Measurements from ENCODE around the gene OR52A1. TPM values are rescaled to one million over a fixed set of nuclear protein-coding genes. Genes with fewer than 3 reads are reported as not detected.
"Not testable (repeated sequence)": the region's sequence is repeated elsewhere in the genome, so short reads cannot be mapped to it uniquely, and the experiment has no call there.

OR52A1 gene
- total RNA-seq, 4 donors from 2014 or later = not detected

GRCh38 chr11:5174934-5175333, 20.4 kb upstream of the OR52A1 start:
- 84 to 86% methylated on average over 7 of the region's 7 CpGs for WGBS, 2 donors
- DNase-seq = no peak
- intact Hi-C loops (cut with DNase I) = no loop called here
- H3K4me3 ChIP-seq = no peak overlapping the region
- TF ChIP-seq CTCF (IDR thresholded peaks at IDR 0.05) (no peak), POLR2A (IDR thresholded peaks at IDR 0.05) (no peak)
- H3K9me3 ChIP-seq = no peaks in the 10 kb centered on the region
- no peaks in the 10 kb centered on the region for H3K36me3 ChIP-seq
- no peaks in the 10 kb centered on the region for H3K27me3 ChIP-seq
- H3K4me1 ChIP-seq = no peaks in the 10 kb centered on the region
- no peak overlapping the region for H3K27ac ChIP-seq

- Histone ChIP-seq H3K27me3 (no peaks in the 10 kb centered on the region), H3K4me3 (no peak overlapping the region), H3K4me1 (no peaks in the 10 kb centered on the region), H3K9me3 (no peaks in the 10 kb centered on the region), H3K27ac (no peak overlapping the region), H3K36me3 (no peaks in the 10 kb centered on the region)
- intact Hi-C loops (cut with DNase I) = no loop called here
- TF ChIP-seq POLR2A (IDR thresholded peaks at IDR 0.05) (no peak), CTCF (IDR thresholded peaks at IDR 0.05) (no peak)
- DNase-seq = no peak
- 48 to 50% methylated on average over 2 of the region's 2 CpGs for WGBS, 2 donors
Measured at GRCh38 chr11:5171856-5172255, 17.3 kb upstream of the OR52A1 start.

GRCh38 chr11:5165898-5166297, 11.3 kb upstream of the OR52A1 start:
- H3K36me3 ChIP-seq; H3K27ac ChIP-seq; intact Hi-C loops (cut with DNase I); H3K9me3 ChIP-seq; DNase-seq; H3K27me3 ChIP-seq; H3K4me1 ChIP-seq; H3K4me3 ChIP-seq: not testable (repeated sequence)

GRCh38 chr11:5164807-5165206, 10.2 kb upstream of the OR52A1 start:
- H3K36me3 ChIP-seq; H3K4me3 ChIP-seq; H3K27ac ChIP-seq; H3K27me3 ChIP-seq; intact Hi-C loops (cut with DNase I); H3K4me1 ChIP-seq; DNase-seq; H3K9me3 ChIP-seq: not testable (repeated sequence)
- 52 to 68% methylated on average over 6 of the region's 6 CpGs for WGBS, 2 donors

GRCh38 chr11:5161045-5161444, 6.5 kb upstream of the OR52A1 start:
- DNase-seq; H3K4me3 ChIP-seq; H3K4me1 ChIP-seq; H3K9me3 ChIP-seq; H3K36me3 ChIP-seq; intact Hi-C loops (cut with DNase I); H3K27ac ChIP-seq; H3K27me3 ChIP-seq: not testable (repeated sequence)
- 67 to 80% methylated on average over 1 of the region's 1 CpG for WGBS, 2 donors

GRCh38 chr11:5160217-5160616, 5.7 kb upstream of the OR52A1 start:
- H3K27ac ChIP-seq; H3K9me3 ChIP-seq; H3K36me3 ChIP-seq; intact Hi-C loops (cut with DNase I); DNase-seq; H3K4me3 ChIP-seq; H3K27me3 ChIP-seq; H3K4me1 ChIP-seq: not testable (repeated sequence)
- 85 to 100% methylated on average over 2 to 4 of the region's 4 CpGs for WGBS, 2 donors

- H3K36me3 ChIP-seq = no peaks in the 10 kb centered on the region
- H3K9me3 ChIP-seq = no peaks in the 10 kb centered on the region
- no peak for TF ChIP-seq POLR2A (IDR thresholded peaks at IDR 0.05)
- TF ChIP-seq CTCF (IDR thresholded peaks at IDR 0.05) = no peak
- intact Hi-C loops (cut with DNase I) = no loop called here
- H3K27me3 ChIP-seq = no peaks in the 10 kb centered on the region
- H3K4me3 ChIP-seq = no peak overlapping the region
- H3K4me1 ChIP-seq = no peaks in the 10 kb centered on the region
- no peak for DNase-seq
- no peak overlapping the region for H3K27ac ChIP-seq
Measured at GRCh38 chr11:5159806-5160205, 5.2 kb upstream of the OR52A1 start.
